ENCODE results near the gene NEURL1B.

NEURL1B gene

DNA sequence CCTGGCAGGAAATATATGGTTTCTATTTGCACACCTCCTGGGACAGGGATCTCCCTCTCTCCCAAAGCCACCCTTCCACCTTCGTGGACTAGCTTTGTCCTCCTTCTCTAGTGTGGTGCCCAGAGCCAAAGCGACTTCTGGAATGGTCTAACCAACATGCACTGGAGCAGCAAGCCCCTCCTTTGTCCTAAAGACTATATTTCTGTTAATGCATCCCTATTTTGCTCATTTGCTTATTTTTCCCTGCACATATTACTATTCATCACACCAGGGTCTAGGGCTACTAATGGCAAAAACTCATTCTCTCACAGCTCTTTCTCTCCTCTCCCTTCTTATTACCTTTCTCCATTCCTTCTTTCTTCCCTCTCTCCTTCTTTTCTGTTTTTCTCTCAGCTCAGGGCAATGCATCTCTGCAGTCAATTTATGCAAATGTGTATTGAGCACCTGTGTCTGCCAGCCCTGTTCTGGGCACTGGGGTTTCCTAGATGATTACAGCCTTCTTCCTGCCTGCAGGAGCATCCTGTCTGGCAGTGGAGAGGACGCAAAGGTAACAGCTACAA is 2.8 kb upstream of the NEURL1B start:
- DNase-seq, result no peak
- H3K36me3 Mint-ChIP-seq (ENCODE audit: low read depth), result no peaks in the 10 kb centered on the region
- TF ChIP-seq, protein P1, sequence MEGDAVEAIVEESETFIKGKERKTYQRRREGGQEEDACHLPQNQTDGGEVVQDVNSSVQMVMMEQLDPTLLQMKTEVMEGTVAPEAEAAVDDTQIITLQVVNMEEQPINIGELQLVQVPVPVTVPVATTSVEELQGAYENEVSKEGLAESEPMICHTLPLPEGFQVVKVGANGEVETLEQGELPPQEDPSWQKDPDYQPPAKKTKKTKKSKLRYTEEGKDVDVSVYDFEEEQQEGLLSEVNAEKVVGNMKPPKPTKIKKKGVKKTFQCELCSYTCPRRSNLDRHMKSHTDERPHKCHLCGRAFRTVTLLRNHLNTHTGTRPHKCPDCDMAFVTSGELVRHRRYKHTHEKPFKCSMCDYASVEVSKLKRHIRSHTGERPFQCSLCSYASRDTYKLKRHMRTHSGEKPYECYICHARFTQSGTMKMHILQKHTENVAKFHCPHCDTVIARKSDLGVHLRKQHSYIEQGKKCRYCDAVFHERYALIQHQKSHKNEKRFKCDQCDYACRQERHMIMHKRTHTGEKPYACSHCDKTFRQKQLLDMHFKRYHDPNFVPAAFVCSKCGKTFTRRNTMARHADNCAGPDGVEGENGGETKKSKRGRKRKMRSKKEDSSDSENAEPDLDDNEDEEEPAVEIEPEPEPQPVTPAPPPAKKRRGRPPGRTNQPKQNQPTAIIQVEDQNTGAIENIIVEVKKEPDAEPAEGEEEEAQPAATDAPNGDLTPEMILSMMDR (IDR thresholded peaks at IDR 0.05), result no peak
- no peak overlapping the region for H3K4me3 Mint-ChIP-seq
- peaks cover 62% of the 10 kb centered on the region for H3K27me3 Mint-ChIP-seq (ENCODE audit: low read depth, poor library complexity)
- peaks cover 25% of the 10 kb centered on the region for H3K4me1 Mint-ChIP-seq
- H3K9me3 Mint-ChIP-seq, result no peaks in the 10 kb centered on the region
- H3K27ac Mint-ChIP-seq, result no peak overlapping the region

DNA sequence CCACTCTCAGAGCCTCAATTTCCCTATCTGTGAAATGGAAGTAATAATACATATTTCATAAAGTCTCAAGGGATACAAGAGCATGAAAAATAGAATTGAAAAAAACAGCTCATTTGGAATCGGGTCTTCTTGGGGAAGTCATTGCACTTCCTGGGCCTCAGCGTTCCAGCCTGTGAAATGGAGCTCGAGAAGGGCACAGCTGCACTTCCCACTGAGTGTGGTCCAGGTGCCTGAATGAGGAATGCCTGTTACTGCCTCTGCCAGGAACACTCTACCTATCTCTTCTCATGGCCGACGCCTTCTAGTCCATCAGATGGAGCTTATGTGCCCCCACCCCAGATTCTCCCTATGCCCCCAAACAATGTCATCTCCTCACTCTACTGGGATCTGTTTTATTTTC is 924 bp upstream of the NEURL1B start:
- DNase-seq, result no peak
- H3K4me3 Mint-ChIP-seq, result peak overlapping the region; percentile 70
- H3K9me3 Mint-ChIP-seq, result no peaks in the 10 kb centered on the region
- H3K36me3 Mint-ChIP-seq (ENCODE audit: low read depth), result no peaks in the 10 kb centered on the region
- TF ChIP-seq, protein P1 (IDR thresholded peaks at IDR 0.05), result no peak
- H3K27ac Mint-ChIP-seq, result no peak overlapping the region
- H3K4me1 Mint-ChIP-seq, result peaks cover 38% of the 10 kb centered on the region
- H3K27me3 Mint-ChIP-seq (ENCODE audit: low read depth, poor library complexity), result peaks cover 61% of the 10 kb centered on the region

DNA sequence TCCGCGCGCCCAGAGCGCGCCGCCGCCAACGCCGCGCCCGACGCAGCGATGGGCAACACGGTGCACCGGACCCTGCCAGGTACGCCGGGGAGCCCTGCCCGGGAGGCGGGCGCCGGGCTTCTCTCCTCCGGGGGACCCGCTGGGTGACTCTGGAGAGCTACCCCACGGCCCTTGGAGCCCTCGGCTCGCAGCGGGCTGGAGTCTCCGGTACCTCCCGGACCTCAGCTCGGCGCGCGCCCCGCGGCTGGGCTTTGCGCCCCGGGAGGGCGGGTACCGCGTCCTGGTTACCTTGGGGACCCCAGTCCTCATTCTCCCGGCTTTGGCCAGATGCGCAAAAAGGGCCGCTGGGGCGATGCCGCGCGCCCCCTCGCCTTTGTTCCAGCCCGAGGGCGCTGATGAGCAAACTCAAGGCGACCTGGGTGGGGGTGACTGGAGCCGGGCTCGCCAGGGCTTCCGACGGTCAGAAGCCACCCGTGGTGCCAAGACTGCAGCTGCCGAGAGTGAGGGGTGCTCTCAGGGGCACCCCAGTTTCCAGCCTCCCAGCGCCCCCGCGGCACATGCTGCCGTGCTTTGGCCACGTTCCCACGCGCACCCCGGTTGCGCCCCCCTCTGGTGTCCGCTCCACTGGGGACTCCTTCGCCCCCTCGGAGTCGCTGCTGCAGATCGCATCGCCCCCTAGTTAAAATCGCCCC is 442 bp downstream of the NEURL1B start:
- Mint-ChIP-seq H3K9me3 (no peaks in the 10 kb centered on the region), H3K4me3 (peak overlapping the region; percentile 72), H3K36me3 (ENCODE audit: low read depth) (no peaks in the 10 kb centered on the region), H3K27ac (no peak overlapping the region), H3K27me3 (ENCODE audit: low read depth, poor library complexity) (peaks cover 72% of the 10 kb centered on the region), H3K4me1 (peaks cover 51% of the 10 kb centered on the region)
- TF ChIP-seq, protein P1 (IDR thresholded peaks at IDR 0.05), result no peak
- DNase-seq, result peak; percentile 53

DNA sequence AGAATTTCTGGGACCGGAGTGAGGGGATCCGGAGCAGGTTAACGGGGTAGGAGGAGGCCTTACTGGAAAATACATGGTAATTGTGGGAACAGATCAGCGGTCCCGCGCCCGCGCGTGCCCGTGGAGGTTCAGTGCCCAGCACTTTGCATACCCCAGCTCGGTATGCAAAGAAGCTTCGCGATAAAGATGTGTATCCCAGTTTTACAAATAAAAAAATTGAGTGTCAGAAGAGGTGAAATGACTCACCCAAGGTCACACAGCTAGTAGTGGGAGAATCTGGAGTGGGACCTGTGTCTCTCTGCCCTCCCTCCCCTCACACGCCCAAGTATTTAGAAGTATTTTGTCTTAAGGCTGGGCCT is 967 bp downstream of the NEURL1B start:
- TF ChIP-seq, protein P1 (IDR thresholded peaks at IDR 0.05), result no peak
- Mint-ChIP-seq H3K27ac (no peak overlapping the region), H3K27me3 (ENCODE audit: low read depth, poor library complexity) (peaks cover 67% of the 10 kb centered on the region), H3K9me3 (no peaks in the 10 kb centered on the region), H3K4me3 (peak overlapping the region; percentile 72), H3K36me3 (ENCODE audit: low read depth) (no peaks in the 10 kb centered on the region), H3K4me1 (peaks cover 56% of the 10 kb centered on the region)
- no peak for DNase-seq

DNA sequence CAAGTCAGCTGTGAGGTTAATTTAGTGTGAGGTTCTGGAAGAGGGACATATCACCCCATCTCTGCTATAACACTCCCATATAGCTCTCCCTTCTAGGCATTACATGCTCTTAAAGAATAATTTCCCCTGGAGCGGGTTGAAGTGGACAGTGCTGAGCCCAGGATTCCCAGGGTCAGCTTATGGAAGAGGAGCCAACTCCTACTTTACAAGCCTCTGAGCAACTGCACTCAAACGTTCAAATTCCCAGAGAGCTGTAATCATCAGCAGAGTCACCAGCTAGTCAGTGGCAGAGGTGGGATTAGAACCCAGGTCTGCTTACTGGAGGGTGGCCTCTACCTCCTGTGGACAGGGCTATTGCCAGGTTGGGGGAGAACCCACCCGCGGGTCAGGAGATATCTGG is 1.4 kb downstream of the NEURL1B start:
- peaks cover 67% of the 10 kb centered on the region for H3K27me3 Mint-ChIP-seq (ENCODE audit: low read depth, poor library complexity)
- peaks cover 57% of the 10 kb centered on the region for H3K4me1 Mint-ChIP-seq
- no peak overlapping the region for H3K27ac Mint-ChIP-seq
- H3K9me3 Mint-ChIP-seq, result no peaks in the 10 kb centered on the region
- H3K36me3 Mint-ChIP-seq (ENCODE audit: low read depth), result no peaks in the 10 kb centered on the region
- TF ChIP-seq, protein P1 (IDR thresholded peaks at IDR 0.05), result no peak
- no peak for DNase-seq
- peak overlapping the region; percentile 72 for H3K4me3 Mint-ChIP-seq

Data from nephron progenitor cell (in vitro differentiated cells).